Measurements from ENCODE around the gene VSX1. TPM values are rescaled to one million over a fixed set of nuclear protein-coding genes. Genes with fewer than 3 reads are reported as not detected.

VSX1 gene
- polyA plus RNA-seq, 1 donor from 2014 or later = not detected

- Histone ChIP-seq H3K9me3 (ENCODE audit: low read length) (no peaks in the 10 kb centered on the region), H2AFZ (ENCODE audit: low read depth, low read length) (no peak overlapping the region), H3K9me2 (ENCODE audit: insufficient read depth, low read length) (no peaks in the 10 kb centered on the region), H3K9ac (ENCODE audit: low read length) (no peak overlapping the region), H3K27me3 (ENCODE audit: insufficient read depth, low read depth, low read length) (no peaks in the 10 kb centered on the region), H3K36me3 (ENCODE audit: insufficient read depth, low read length) (no peaks in the 10 kb centered on the region), H3K79me2 (replicated peaks; ENCODE audit: insufficient read depth, low read length) (no peaks in the 10 kb centered on the region), H3K4me3 (ENCODE audit: low read length) (no peak overlapping the region), H3F3A (ENCODE audit: insufficient read depth, low read length, poor library complexity, severe bottlenecking) (no peaks in the 10 kb centered on the region), H4K20me1 (ENCODE audit: insufficient read depth) (no peaks in the 10 kb centered on the region), H3K4me2 (ENCODE audit: low read length) (no peak overlapping the region), H3K27ac (ENCODE audit: low read length) (no peak overlapping the region)
- no peak for TF ChIP-seq EZH2 (IDR thresholded peaks at IDR 0.05; ENCODE audit: borderline replicate concordance, insufficient read depth, low read length, poor library complexity, severe bottlenecking)
Observed at GRCh38 chr20:25025986-25026605, 55.8 kb downstream of the VSX1 start.

Other genes starting within 250 kb of the VSX1 start
- not detected in 2 replicates for gene CST7, start 132.9 kb downstream of the VSX1 start, polyA plus RNA-seq
- 140 and 149 TPM in 2 replicates for gene APMAP, start 89.4 kb downstream of the VSX1 start, polyA plus RNA-seq
- gene ACSS1, start 24.0 kb downstream of the VSX1 start, polyA plus RNA-seq = 0.14 TPM in 1 of 2 replicates, not detected in the other
- gene ENTPD6, start 113.6 kb upstream of the VSX1 start, polyA plus RNA-seq = 143 and 184 TPM in 2 replicates
- gene PYGB, start 165.9 kb upstream of the VSX1 start, polyA plus RNA-seq = 70.5 and 77.9 TPM in 2 replicates